HCT116 (cell line): Measurements from ENCODE around the gene NHERF2. TPM values are rescaled to one million over a fixed set of nuclear protein-coding genes. Genes with fewer than 3 reads are reported as not detected.

Experiments
- ATAC-seq: fragments of 200-7000 bp; cut with Tn5 transposase; 2 replicates; pipeline ENCODE4 v1.9.1; 2020; ENCODE audit warnings: mild to moderate bottlenecking, moderate library complexity
- BruUV-seq: library from RNA; stranded (reverse); fragments of 400-500 nt; replicated peaks from 2 replicates; lab custom pipeline; 2021; lab: Mats Ljungman, UMichigan
- CTCF ChIA-PET: fragments of 300-600 bp; sonication (Branson Sonifier 250); formaldehyde crosslinking; loops from one replicate; lab custom pipeline; 2021; ENCODE audit warnings: antibody characterized with exemption; lab: Charles Lee
- POLR2A ChIA-PET: fragments of 300-600, 350-600 bp; sonication (Branson Sonifier 250); formaldehyde crosslinking; loops from one replicate; lab custom pipeline; 2021; ENCODE audit warnings: antibody characterized with exemption; lab: Charles Lee
- RAD21 ChIA-PET, 2 experiments: fragments of 300-600 bp; sonication (Branson Sonifier 250); formaldehyde crosslinking; loops; one replicate each; lab custom pipeline; 2023; ENCODE audit warnings: low total read pairs in 2 of 2; ENCODE audit not compliant: uncharacterized antibody in 2 of 2, unreplicated experiment in 2 of 2, low non-redundant PET in 1 of 2; lab: Charles Lee
- DNase-seq: peaks from one replicate; pipeline ENCODE4 v3.0.0-alpha.2; 2010; ENCODE audit warnings: low read depth, low spot score
- H2AFZ ChIP-seq: fragments of 200-600 bp; shearing (Covaris generic), sonication (generic); 2 replicates; pipeline ENCODE4 v1.6.1; 2017; ENCODE audit warnings: low read depth, mixed run types, mixed read lengths, antibody characterized with exemption, low read length; ENCODE audit not compliant: poor library complexity, severe bottlenecking
- H3K27ac ChIP-seq: 2 replicates; pipeline ENCODE4 v1.5.1; 2012; ENCODE audit warnings: low read depth, low read length
- H3K27me3 ChIP-seq: fragments of 200-600 bp; sonication (generic); 2 replicates; pipeline ENCODE4 v1.6.1; 2016; ENCODE audit warnings: mixed run types, low read length, mixed read lengths; ENCODE audit not compliant: insufficient read depth
- H3K36me3 ChIP-seq, 2 experiments: fragments of 200-500 bp in 1 of 2; fragments of 200-600 bp in 1 of 2; sonication (Bioruptor generic) in 1 of 2; sonication (generic) in 1 of 2; 2 replicates each; pipeline versions ENCODE4 v1.5.1 to v1.6.1; 2014 to 2016; ENCODE audit warnings: low read length in 2 of 2, inconsistent platforms in 1 of 2, mixed read lengths in 1 of 2, mixed run types in 1 of 2; ENCODE audit not compliant: insufficient read depth in 2 of 2, control insufficient read depth in 1 of 2
- H3K4me1 ChIP-seq, 2 experiments: fragments of 200-600 bp in 1 of 2; sonication (generic) in 1 of 2; 2 replicates each; pipeline versions ENCODE4 v1.5.1 to v1.6.1; 2012 to 2017; ENCODE audit warnings: low read length in 2 of 2, inconsistent platforms in 1 of 2, mild to moderate bottlenecking in 1 of 2, mixed read lengths in 1 of 2, mixed run types in 1 of 2, moderate library complexity in 1 of 2; ENCODE audit not compliant: insufficient read depth in 2 of 2, control insufficient read depth in 1 of 2
- H3K4me2 ChIP-seq: fragments of 200-600 bp; sonication (generic); 2 replicates; pipeline ENCODE4 v1.6.1; 2017; ENCODE audit warnings: mixed run types, low read length, mixed read lengths
- H3K4me3 ChIP-seq, 2 experiments: fragments of 200-600 bp in 1 of 2; sonication (generic) in 1 of 2; replicated peaks in 1 of 2; 2 replicates each; pipeline ENCODE4 v1.5.1; 2011 to 2016; ENCODE audit warnings: low read length in 2 of 2, control low read depth in 1 of 2, low read depth in 1 of 2, mild to moderate bottlenecking in 1 of 2, mixed read lengths in 1 of 2, mixed run types in 1 of 2
- H3K79me2 ChIP-seq: fragments of 200-600 bp; sonication (generic); 2 replicates; pipeline ENCODE4 v1.6.1; 2017; ENCODE audit warnings: mild to moderate bottlenecking, mixed run types, low read length, moderate library complexity, mixed read lengths; ENCODE audit not compliant: insufficient read depth
- H3K9ac ChIP-seq: fragments of 200-600 bp; sonication (generic); 2 replicates; pipeline ENCODE4 v1.6.1; 2016; ENCODE audit warnings: low read length, mixed read lengths
- H3K9me2 ChIP-seq: fragments of 200-600 bp; sonication (generic), shearing (Covaris generic); 2 replicates; pipeline ENCODE4 v1.6.1; 2017; ENCODE audit warnings: mixed run types, mild to moderate bottlenecking, moderate library complexity; ENCODE audit not compliant: insufficient read depth
- H3K9me3 ChIP-seq, 2 experiments: fragments of 200-500 bp in 1 of 2; fragments of 200-600 bp in 1 of 2; sonication (Bioruptor generic) in 1 of 2; sonication (generic) in 1 of 2; 2 replicates each; pipeline ENCODE4 v1.6.1; 2014 to 2017; ENCODE audit warnings: low read length in 2 of 2, mixed read lengths in 2 of 2, inconsistent platforms in 1 of 2, low read depth in 1 of 2, mild to moderate bottlenecking in 1 of 2, mixed run types in 1 of 2, moderate library complexity in 1 of 2; ENCODE audit not compliant: control insufficient read depth in 1 of 2, insufficient read depth in 1 of 2
- H4K20me1 ChIP-seq: fragments of 200-600 bp; sonication (generic), shearing (Covaris generic); 2 replicates; pipeline ENCODE4 v1.6.1; 2017; ENCODE audit warnings: mixed run types, mild to moderate bottlenecking, moderate library complexity; ENCODE audit not compliant: insufficient read depth
- CBX3 ChIP-seq: IDR thresholded peaks from 2 replicates; pipeline ENCODE4 v1.6.1; 2012; ENCODE audit warnings: low read depth
- CEBPB ChIP-seq: IDR thresholded peaks from 2 replicates; pipeline ENCODE4 v1.6.1; 2012; ENCODE audit warnings: low read depth
- EGR1 ChIP-seq: IDR thresholded peaks from 2 replicates; pipeline ENCODE4 v1.6.1; 2012; ENCODE audit warnings: low read depth
- ELF1 ChIP-seq: IDR thresholded peaks from 2 replicates; pipeline ENCODE4 v1.6.1; 2012; ENCODE audit warnings: low read depth, borderline replicate concordance
- EZH2phosphoT487 ChIP-seq: fragments of 200-600 bp; IDR thresholded peaks from 2 replicates; pipeline ENCODE4 v1.6.1; 2018; ENCODE audit warnings: antibody characterized with exemption, borderline replicate concordance
- FOSL1 ChIP-seq: IDR thresholded peaks from 2 replicates; pipeline ENCODE4 v1.6.1; 2012; ENCODE audit warnings: low read depth
- JUND ChIP-seq: IDR thresholded peaks from 2 replicates; pipeline ENCODE4 v1.6.1; 2012
- POLR2AphosphoS5 ChIP-seq: IDR thresholded peaks from 2 replicates; pipeline ENCODE4 v1.6.1; 2011; ENCODE audit warnings: mild to moderate bottlenecking, low read depth, low read length, moderate library complexity
- RAD21 ChIP-seq: IDR thresholded peaks from 2 replicates; pipeline ENCODE4 v1.6.1; 2012; ENCODE audit warnings: low read depth, mild to moderate bottlenecking
- SIN3A ChIP-seq: IDR thresholded peaks from 2 replicates; pipeline ENCODE4 v1.6.1; 2012; ENCODE audit warnings: low read depth
- SP1 ChIP-seq: IDR thresholded peaks from 2 replicates; pipeline ENCODE4 v1.6.1; 2012; ENCODE audit warnings: low read depth
- SRF ChIP-seq: IDR thresholded peaks from 2 replicates; pipeline ENCODE4 v1.6.1; 2012; ENCODE audit warnings: low read depth
- TCF7L2 ChIP-seq: IDR thresholded peaks from 2 replicates; pipeline ENCODE4 v1.7.0; 2011; ENCODE audit warnings: borderline replicate concordance, inconsistent platforms; ENCODE audit not compliant: insufficient read depth, insufficient read length; ENCODE audit errors: extremely low read depth
- YY1 ChIP-seq: IDR thresholded peaks from 2 replicates; pipeline ENCODE4 v1.6.1; 2011; ENCODE audit warnings: low read length, low read depth, moderate library complexity, mild to moderate bottlenecking; ENCODE audit not compliant: insufficient replicate concordance; ENCODE audit errors: extremely low read depth
- ZFX ChIP-seq: fragments of 450-650 bp; IDR thresholded peaks from 2 replicates; pipeline ENCODE4 v1.6.1; 2017
- ZNF274 ChIP-seq: fragments of 200-500 bp; sonication (Bioruptor generic); IDR thresholded peaks from 2 replicates; pipeline ENCODE4 v1.6.1; 2014; ENCODE audit warnings: mild to moderate bottlenecking, low read depth, low read length, inconsistent platforms
- intact Hi-C: fragments of 100-400 bp; cut with micrococcal nuclease; formaldehyde crosslinking; loops from 2 replicates; pipeline ENCODE4 v1.10.0; 2022
- total RNA-seq: library from RNA; stranded (reverse); gene quantifications from one replicate; pipeline ENCODE4 v1.2.1, GENCODE V29; 2021; ENCODE audit not compliant: unreplicated experiment

Gene NHERF2
- total RNA-seq, 1 experiment from 2014 or later, result 58.4 TPM

- no peak for DNase-seq
- Histone ChIP-seq H2AFZ (no peak overlapping the region), H3K27ac (peak overlapping the region; percentile 84), H3K9ac (peak overlapping the region; percentile 96), H3K36me3 (peaks cover 6 to 14% of the 10 kb centered on the region in 2 experiments; a peak in 2 of 4 replicates), H3K9me2 (no peaks in the 10 kb centered on the region), H3K79me2 (peaks cover 20% of the 10 kb centered on the region), H3K27me3 (no peaks in the 10 kb centered on the region), H3K9me3 (no peaks in the 10 kb centered on the region), H4K20me1 (no peaks in the 10 kb centered on the region), H3K4me1 (peaks cover 48 to 62% of the 10 kb centered on the region in 2 experiments), H3K4me2 (peak overlapping the region; percentile 95), H3K4me3 (peak overlapping the region; percentile 84 to 97)
- intact Hi-C loops, result no loop called here
- TF ChIP-seq SRF (no peak), ZFX (peak; percentile 98)
- BruUV-seq, result TSS peak; percentile 55
- CTCF ChIA-PET, result interaction anchor here (0.6 to 1.0 kb wide), 2 partner anchors 20 to 156 kb away, joined by 3 to 4 read pairs; partner anchors contain the start of gene RPS2
- no peak for ATAC-seq
- POLR2A ChIA-PET, result interaction anchor here (12.5 kb wide), 1 partner anchor 19 kb away, joined by 104 read pairs; the partner anchor contains the start of genes RNF151 and RPS2
- RAD21 ChIA-PET, result no interaction called here
Observed at GRCh38 chr16:1984347-1985225, 42.1 kb upstream of the NHERF2 start.

GRCh38 chr16:1985466-1986150 lies 41.1 kb upstream of the NHERF2 start:
- Histone ChIP-seq H3K4me3 (peak overlapping the region; percentile 84 to 97), H3K9ac (peak overlapping the region; percentile 96), H3K9me2 (no peaks in the 10 kb centered on the region), H3K36me3 (peaks cover 6 to 14% of the 10 kb centered on the region in 2 experiments; a peak in 2 of 4 replicates), H4K20me1 (no peaks in the 10 kb centered on the region), H2AFZ (no peak overlapping the region), H3K27ac (peak overlapping the region; percentile 84), H3K4me1 (peaks cover 41 to 57% of the 10 kb centered on the region in 2 experiments), H3K9me3 (no peaks in the 10 kb centered on the region), H3K79me2 (peaks cover 20% of the 10 kb centered on the region), H3K4me2 (peak overlapping the region; percentile 95), H3K27me3 (no peaks in the 10 kb centered on the region)
- ChIA-PET CTCF (no interaction called here), RAD21 (no interaction called here), POLR2A (interaction anchor here (12.5 kb wide), 1 partner anchor 20 kb away, joined by 104 read pairs; the partner anchor contains the start of genes RNF151 and RPS2)
- BruUV-seq, result no TSS peak
- intact Hi-C loops, result no loop called here
- DNase-seq (no peak), ATAC-seq (no peak)
- TF ChIP-seq SIN3A, result no peak
- no peak for TF ChIP-seq ZFX
- TF ChIP-seq ELF1, result no peak
- TF ChIP-seq EZH2phosphoT487, result no peak
- no peak for TF ChIP-seq ZNF274
- TF ChIP-seq YY1, result no peak
- TF ChIP-seq FOSL1, result no peak
- no peak for TF ChIP-seq EGR1
- no peak for TF ChIP-seq CBX3
- no peak for TF ChIP-seq POLR2AphosphoS5
- TF ChIP-seq RAD21, result no peak
- TF ChIP-seq SP1, result no peak
- TF ChIP-seq CEBPB, result no peak
- TF ChIP-seq JUND, result no peak
- no peak for TF ChIP-seq TCF7L2
